WTC11 (cell line): Measurements from ENCODE around the gene CACNG7. TPM values are rescaled to one million over a fixed set of nuclear protein-coding genes. Genes with fewer than 3 reads are reported as not detected.
A peak's percentile ranks its signal among the peaks of the same experiment; 100 is the strongest.

Source experiments
- ATAC-seq: fragments of 200-7000 bp; cut with Tn5 transposase; 2 replicates; pipeline ENCODE4 v1.10.0; 2021; ENCODE audit warnings: mild to moderate bottlenecking, moderate library complexity
- CTCF ChIA-PET: fragments of 300-600 bp; sonication (Branson Sonifier 250); formaldehyde crosslinking; loops from one replicate; lab custom pipeline; 2021; ENCODE audit warnings: antibody characterized with exemption; lab: Charles Lee
- POLR2A ChIA-PET: fragments of 350-600 bp; sonication (Branson Sonifier 250); formaldehyde crosslinking; loops from one replicate; lab custom pipeline; 2021; ENCODE audit warnings: antibody characterized with exemption; lab: Charles Lee
- DNase-seq: peaks from one replicate; pipeline ENCODE4 v3.0.0; 2021; ENCODE audit warnings: low spot score
- H3K27ac Mint-ChIP-seq: 2 replicates; pipeline ENCODE4 v1.8.0; 2021; ENCODE audit warnings: mixed read lengths
- H3K27me3 Mint-ChIP-seq: 2 replicates; pipeline ENCODE4 v1.8.0; 2021; ENCODE audit warnings: low read depth, mild to moderate bottlenecking, moderate library complexity, mixed read lengths
- H3K36me3 Mint-ChIP-seq: 2 replicates; pipeline ENCODE4 v1.8.0; 2021; ENCODE audit warnings: mixed read lengths
- H3K4me1 Mint-ChIP-seq: 2 replicates; pipeline ENCODE4 v1.8.0; 2022; ENCODE audit warnings: mixed read lengths
- H3K4me3 Mint-ChIP-seq: 2 replicates; pipeline ENCODE4 v1.8.0; 2021; ENCODE audit warnings: mild to moderate bottlenecking, moderate library complexity, mixed read lengths
- H3K9me3 Mint-ChIP-seq: 2 replicates; pipeline ENCODE4 v1.8.0; 2021; ENCODE audit warnings: mixed read lengths
- CBFB ChIP-seq: sonication (generic); formaldehyde crosslinking; IDR thresholded peaks from 2 replicates; pipeline ENCODE4 v1.8.1; 2022; ENCODE audit warnings: mild to moderate bottlenecking, low read depth, missing genetic modification reagents
- CTCF ChIP-seq: fragments of 200-600 bp; IDR thresholded peaks from 2 replicates; pipeline ENCODE4 v1.8.0; 2022; ENCODE audit warnings: antibody characterized with exemption
- EMX1 ChIP-seq: fragments of 250-450 bp; sonication (Bioruptor Pico); IDR thresholded peaks from 2 replicates; pipeline ENCODE4 v1.8.0; 2021; ENCODE audit warnings: mild to moderate bottlenecking
- ERG ChIP-seq: fragments of 250-450 bp; sonication (Bioruptor Pico); IDR thresholded peaks from 2 replicates; pipeline ENCODE4 v1.8.0; 2021; ENCODE audit warnings: mild to moderate bottlenecking
- NFATC4 ChIP-seq: fragments of 250-450 bp; sonication (Bioruptor Pico); IDR thresholded peaks from 2 replicates; pipeline ENCODE4 v1.9.0; 2021; ENCODE audit warnings: mild to moderate bottlenecking
- PRRX2 ChIP-seq: fragments of 250-450 bp; sonication (Bioruptor Pico); IDR thresholded peaks from 2 replicates; pipeline ENCODE4 v1.8.0; 2021; ENCODE audit warnings: mild to moderate bottlenecking
- RORB ChIP-seq: fragments of 250-450 bp; sonication (Bioruptor Pico); IDR thresholded peaks from 2 replicates; pipeline ENCODE4 v1.9.0; 2021; ENCODE audit warnings: mild to moderate bottlenecking
- SP1 ChIP-seq: sonication (generic); formaldehyde crosslinking; conservative IDR thresholded peaks from 2 replicates; pipeline ENCODE4 v1.8.1; 2022; ENCODE audit warnings: missing genetic modification reagents
- TEAD1 ChIP-seq: sonication (generic); formaldehyde crosslinking; IDR thresholded peaks from 2 replicates; pipeline ENCODE4 v1.8.0; 2022; ENCODE audit warnings: mild to moderate bottlenecking, missing genetic modification reagents
- TEAD4 ChIP-seq: sonication (generic); formaldehyde crosslinking; IDR thresholded peaks from 2 replicates; pipeline ENCODE4 v1.8.0; 2022; ENCODE audit warnings: mild to moderate bottlenecking, missing genetic modification reagents
- USF2 ChIP-seq: sonication (generic); formaldehyde crosslinking; IDR thresholded peaks from 2 replicates; pipeline ENCODE4 v1.8.1; 2023; ENCODE audit warnings: mild to moderate bottlenecking, missing genetic modification reagents, moderate library complexity
- ZNF138 ChIP-seq: sonication (generic); formaldehyde crosslinking; conservative IDR thresholded peaks from 2 replicates; pipeline ENCODE4 v1.8.1; 2022; ENCODE audit warnings: mild to moderate bottlenecking, moderate library complexity, missing genetic modification reagents
- ZNF671 ChIP-seq: fragments of 250-450 bp; sonication (Bioruptor Pico); IDR thresholded peaks from 2 replicates; pipeline ENCODE4 v1.8.0; 2021; ENCODE audit warnings: mild to moderate bottlenecking
- total RNA-seq: library from RNA; stranded (reverse); gene quantifications from 3 replicates; pipeline ENCODE4 v1.2.3, GENCODE V29; 2021
- TF ChIP-seq, protein P1 (sequence below): fragments of 250-450 bp; sonication (Bioruptor Pico); IDR thresholded peaks from 2 replicates; pipeline ENCODE4 v1.9.0; 2021; ENCODE audit warnings: mild to moderate bottlenecking
- TF ChIP-seq, protein P2 (sequence below): fragments of 250-450 bp; sonication (Bioruptor Pico); IDR thresholded peaks from 2 replicates; pipeline ENCODE4 v1.9.0; 2021; ENCODE audit warnings: mild to moderate bottlenecking

Gene CACNG7
- total RNA-seq, 1 experiment from 2014 or later, result 33.3 TPM

GRCh38 chr19:53980539-53981375 is 71.7 kb downstream of the CACNG7 start:
- Mint-ChIP-seq H3K9me3 (no peaks in the 10 kb centered on the region), H3K36me3 (0 out of 2 replicates have a peak, but pooled peaks cover under 1% of the 10 kb centered on the region), H3K4me3 (peak overlapping the region; percentile 93), H3K4me1 (peaks cover 15% of the 10 kb centered on the region), H3K27me3 (peaks cover 4% of the 10 kb centered on the region; the same call in 1 of the 2 replicates), H3K27ac (peak overlapping the region; percentile 100)
- peak; percentile 32 for ATAC-seq
- no peak for TF ChIP-seq TEAD1
- TF ChIP-seq, protein P1, sequence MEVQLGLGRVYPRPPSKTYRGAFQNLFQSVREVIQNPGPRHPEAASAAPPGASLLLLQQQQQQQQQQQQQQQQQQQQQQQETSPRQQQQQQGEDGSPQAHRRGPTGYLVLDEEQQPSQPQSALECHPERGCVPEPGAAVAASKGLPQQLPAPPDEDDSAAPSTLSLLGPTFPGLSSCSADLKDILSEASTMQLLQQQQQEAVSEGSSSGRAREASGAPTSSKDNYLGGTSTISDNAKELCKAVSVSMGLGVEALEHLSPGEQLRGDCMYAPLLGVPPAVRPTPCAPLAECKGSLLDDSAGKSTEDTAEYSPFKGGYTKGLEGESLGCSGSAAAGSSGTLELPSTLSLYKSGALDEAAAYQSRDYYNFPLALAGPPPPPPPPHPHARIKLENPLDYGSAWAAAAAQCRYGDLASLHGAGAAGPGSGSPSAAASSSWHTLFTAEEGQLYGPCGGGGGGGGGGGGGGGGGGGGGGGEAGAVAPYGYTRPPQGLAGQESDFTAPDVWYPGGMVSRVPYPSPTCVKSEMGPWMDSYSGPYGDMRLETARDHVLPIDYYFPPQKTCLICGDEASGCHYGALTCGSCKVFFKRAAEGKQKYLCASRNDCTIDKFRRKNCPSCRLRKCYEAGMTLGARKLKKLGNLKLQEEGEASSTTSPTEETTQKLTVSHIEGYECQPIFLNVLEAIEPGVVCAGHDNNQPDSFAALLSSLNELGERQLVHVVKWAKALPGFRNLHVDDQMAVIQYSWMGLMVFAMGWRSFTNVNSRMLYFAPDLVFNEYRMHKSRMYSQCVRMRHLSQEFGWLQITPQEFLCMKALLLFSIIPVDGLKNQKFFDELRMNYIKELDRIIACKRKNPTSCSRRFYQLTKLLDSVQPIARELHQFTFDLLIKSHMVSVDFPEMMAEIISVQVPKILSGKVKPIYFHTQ (CRISPR knock-in tag), result peak; percentile 24; the same call in 1 of the 2 replicates
- peak; percentile 80 for TF ChIP-seq NFATC4 (CRISPR knock-in tag)
- no peak for TF ChIP-seq TEAD4
- TF ChIP-seq ZNF671 (CRISPR knock-in tag), result peak; percentile 65; the same call in 1 of the 2 replicates
- TF ChIP-seq PRRX2, result 0 out of 2 replicates have a peak, but pooled peaks have one; percentile 29
- peak; percentile 13 for TF ChIP-seq SP1 (CRISPR knock-in tag)
- TF ChIP-seq, protein P2, sequence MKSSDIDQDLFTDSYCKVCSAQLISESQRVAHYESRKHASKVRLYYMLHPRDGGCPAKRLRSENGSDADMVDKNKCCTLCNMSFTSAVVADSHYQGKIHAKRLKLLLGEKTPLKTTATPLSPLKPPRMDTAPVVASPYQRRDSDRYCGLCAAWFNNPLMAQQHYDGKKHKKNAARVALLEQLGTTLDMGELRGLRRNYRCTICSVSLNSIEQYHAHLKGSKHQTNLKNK (CRISPR knock-in tag), result peak; percentile 34
- 0 out of 2 replicates have a peak, but pooled peaks have one; percentile 59 for TF ChIP-seq ERG
- TF ChIP-seq USF2 (CRISPR knock-in tag), result no peak
- ChIA-PET POLR2A (interaction anchor here (0.6 to 2.8 kb wide), 28 partner anchors 8 to 1359 kb away, joined by 3 to 35 read pairs (median 5); partner anchors contain the start of genes CACNG6, KMT5C and MYADM), CTCF (interaction anchor here (0.6 to 3.2 kb wide), 28 partner anchors 9 to 493 kb away, joined by 3 to 48 read pairs (median 5); partner anchors contain the start of genes CACNG6, CNOT3 and MYADM)
- DNase-seq, result peak; percentile 97

- no peaks in the 10 kb centered on the region for H3K9me3 Mint-ChIP-seq
- peaks cover 15% of the 10 kb centered on the region for H3K4me1 Mint-ChIP-seq
- peaks cover 4% of the 10 kb centered on the region; the same call in 1 of the 2 replicates for H3K27me3 Mint-ChIP-seq
- H3K4me3 Mint-ChIP-seq, result peak overlapping the region; percentile 93
- no peak for ATAC-seq
- DNase-seq, result peak; percentile 65
- TF ChIP-seq RORB (CRISPR knock-in tag), result no peak
- TF ChIP-seq PRRX2, result 0 out of 2 replicates have a peak, but pooled peaks have one; percentile 16
- TF ChIP-seq CTCF, result no peak
- TF ChIP-seq CBFB (CRISPR knock-in tag), result peak; percentile 66; the same call in 1 of the 2 replicates
- TF ChIP-seq ZNF138 (CRISPR knock-in tag), result 0 out of 2 replicates have a peak, but pooled peaks have one; percentile 37
- TF ChIP-seq EMX1 (CRISPR knock-in tag), result 0 out of 2 replicates have a peak, but pooled peaks have one; percentile 35
- TF ChIP-seq NFATC4 (CRISPR knock-in tag), result peak; percentile 18; the same call in 1 of the 2 replicates
- TF ChIP-seq, all 79 proteins: peak for 5
- ChIA-PET POLR2A (interaction anchor here (0.6 to 2.8 kb wide), 21 partner anchors 8 to 1358 kb away, joined by 3 to 35 read pairs (median 5); partner anchors contain the start of genes KMT5C and MYADM), CTCF (interaction anchor here (0.9 to 3.2 kb wide), 19 partner anchors 8 to 492 kb away, joined by 3 to 48 read pairs (median 9); partner anchors contain the start of genes CACNG6 and MYADM)
- no peaks in the 10 kb centered on the region for H3K36me3 Mint-ChIP-seq
- peak overlapping the region; percentile 85 for H3K27ac Mint-ChIP-seq
Observed at GRCh38 chr19:53981376-53981951, 72.4 kb downstream of the CACNG7 start.
